GM15510 (cell line): ENCODE data around the gene TMEM163.

Experiments used
- POLR2A ChIP-seq: IDR thresholded peaks from 3 replicates; pipeline ENCODE4 v1.6.1; 2011; ENCODE audit warnings: borderline replicate concordance; ENCODE audit not compliant: insufficient read length; ENCODE audit errors: extremely low read depth

Gene TMEM163

GRCh38 chr2:134432435-134432883 is 286.3 kb downstream of the TMEM163 start:
- TF ChIP-seq POLR2A, result no peak

- TF ChIP-seq POLR2A, result no peak
These were observed 286.9 kb downstream of the TMEM163 start for GRCh38 chr2:134431838-134432434.

GRCh38 chr2:134429886-134430285 is 288.9 kb downstream of the TMEM163 start:
- no peak for TF ChIP-seq POLR2A

- TF ChIP-seq POLR2A, result no peak
These were observed 292.1 kb downstream of the TMEM163 start for GRCh38 chr2:134426721-134427120.

- TF ChIP-seq POLR2A, result no peak
These were observed 292.9 kb downstream of the TMEM163 start for GRCh38 chr2:134425724-134426496.

GRCh38 chr2:134421556-134422328 is 297.1 kb downstream of the TMEM163 start:
- no peak for TF ChIP-seq POLR2A

GRCh38 chr2:134420920-134421319 is 297.9 kb downstream of the TMEM163 start:
- TF ChIP-seq POLR2A, result no peak

GRCh38 chr2:134420259-134420658 is 298.5 kb downstream of the TMEM163 start:
- no peak for TF ChIP-seq POLR2A

GRCh38 chr2:134417968-134418582 is 300.7 kb downstream of the TMEM163 start:
- no peak for TF ChIP-seq POLR2A

GRCh38 chr2:134416637-134417036 is 302.2 kb downstream of the TMEM163 start:
- TF ChIP-seq POLR2A, result no peak

- no peak for TF ChIP-seq POLR2A
These were observed 302.8 kb downstream of the TMEM163 start for GRCh38 chr2:134416018-134416417.

- no peak for TF ChIP-seq POLR2A
These were observed 304.9 kb downstream of the TMEM163 start for GRCh38 chr2:134413912-134414311.

- no peak for TF ChIP-seq POLR2A
These were observed 305.4 kb downstream of the TMEM163 start for GRCh38 chr2:134413430-134413829.

GRCh38 chr2:134412639-134412999 is 306.2 kb downstream of the TMEM163 start:
- TF ChIP-seq POLR2A, result no peak

GRCh38 chr2:134411828-134412638 is 306.8 kb downstream of the TMEM163 start:
- no peak for TF ChIP-seq POLR2A

- no peak for TF ChIP-seq POLR2A
These were observed 307.4 kb downstream of the TMEM163 start for GRCh38 chr2:134411279-134411827.
